ENCODE data around the gene ZNF202. TPM values are rescaled to one million over a fixed set of nuclear protein-coding genes. Genes with fewer than 3 reads are reported as not detected.

ZNF202 gene
- total RNA-seq, 1 donor from 2014 or later: 10.6 TPM

DNA sequence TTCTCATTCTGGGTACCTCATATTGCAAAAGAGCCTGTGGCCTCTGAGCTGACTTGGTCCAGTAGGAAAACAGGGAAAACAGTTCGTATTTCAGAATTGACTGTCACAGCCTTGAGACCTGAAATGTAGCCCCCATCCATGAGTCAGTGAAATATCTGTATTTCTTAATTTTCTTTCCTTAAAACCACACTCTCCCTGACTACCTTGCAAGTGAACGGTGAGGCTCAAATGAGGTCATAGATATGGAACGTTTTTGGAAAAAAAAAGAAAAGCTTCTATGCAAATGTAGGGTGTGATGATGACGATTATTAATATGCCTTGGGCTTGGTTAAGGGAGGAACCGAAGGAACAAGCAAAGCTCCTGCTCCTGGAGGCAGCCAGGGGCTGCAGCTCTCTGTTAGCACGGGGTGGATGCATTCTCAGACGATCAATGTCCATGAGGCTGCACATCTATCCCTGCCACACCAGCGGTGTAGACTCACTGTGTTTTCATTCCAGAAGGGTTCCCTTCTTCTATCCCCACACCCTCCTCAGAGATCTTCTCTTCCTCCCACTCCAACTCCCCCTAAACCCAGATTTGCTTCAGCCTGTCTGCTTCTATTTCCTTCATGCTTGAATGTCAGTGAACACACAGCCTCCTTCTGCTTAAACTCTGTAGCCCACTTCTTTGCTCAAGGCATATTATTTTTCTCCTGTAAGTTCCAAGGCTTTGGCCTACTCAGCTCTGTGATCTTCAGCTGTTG lies 57.9 kb downstream of the ZNF202 start:
- Histone ChIP-seq H3K9me3 (no peaks in the 10 kb centered on the region), H3K27ac (no peak overlapping the region), H3K27me3 (ENCODE audit: low read depth) (peaks cover 10% of the 10 kb centered on the region), H3K4me3 (no peak overlapping the region), H3K4me1 (no peaks in the 10 kb centered on the region), H3K36me3 (no peaks in the 10 kb centered on the region)
- ATAC-seq (no peak), DNase-seq (no peak)
- TF ChIP-seq, protein P1, sequence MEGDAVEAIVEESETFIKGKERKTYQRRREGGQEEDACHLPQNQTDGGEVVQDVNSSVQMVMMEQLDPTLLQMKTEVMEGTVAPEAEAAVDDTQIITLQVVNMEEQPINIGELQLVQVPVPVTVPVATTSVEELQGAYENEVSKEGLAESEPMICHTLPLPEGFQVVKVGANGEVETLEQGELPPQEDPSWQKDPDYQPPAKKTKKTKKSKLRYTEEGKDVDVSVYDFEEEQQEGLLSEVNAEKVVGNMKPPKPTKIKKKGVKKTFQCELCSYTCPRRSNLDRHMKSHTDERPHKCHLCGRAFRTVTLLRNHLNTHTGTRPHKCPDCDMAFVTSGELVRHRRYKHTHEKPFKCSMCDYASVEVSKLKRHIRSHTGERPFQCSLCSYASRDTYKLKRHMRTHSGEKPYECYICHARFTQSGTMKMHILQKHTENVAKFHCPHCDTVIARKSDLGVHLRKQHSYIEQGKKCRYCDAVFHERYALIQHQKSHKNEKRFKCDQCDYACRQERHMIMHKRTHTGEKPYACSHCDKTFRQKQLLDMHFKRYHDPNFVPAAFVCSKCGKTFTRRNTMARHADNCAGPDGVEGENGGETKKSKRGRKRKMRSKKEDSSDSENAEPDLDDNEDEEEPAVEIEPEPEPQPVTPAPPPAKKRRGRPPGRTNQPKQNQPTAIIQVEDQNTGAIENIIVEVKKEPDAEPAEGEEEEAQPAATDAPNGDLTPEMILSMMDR (IDR thresholded peaks at IDR 0.05): no peak
- intact Hi-C loops (cut with DNase I): no loop called here

DNA sequence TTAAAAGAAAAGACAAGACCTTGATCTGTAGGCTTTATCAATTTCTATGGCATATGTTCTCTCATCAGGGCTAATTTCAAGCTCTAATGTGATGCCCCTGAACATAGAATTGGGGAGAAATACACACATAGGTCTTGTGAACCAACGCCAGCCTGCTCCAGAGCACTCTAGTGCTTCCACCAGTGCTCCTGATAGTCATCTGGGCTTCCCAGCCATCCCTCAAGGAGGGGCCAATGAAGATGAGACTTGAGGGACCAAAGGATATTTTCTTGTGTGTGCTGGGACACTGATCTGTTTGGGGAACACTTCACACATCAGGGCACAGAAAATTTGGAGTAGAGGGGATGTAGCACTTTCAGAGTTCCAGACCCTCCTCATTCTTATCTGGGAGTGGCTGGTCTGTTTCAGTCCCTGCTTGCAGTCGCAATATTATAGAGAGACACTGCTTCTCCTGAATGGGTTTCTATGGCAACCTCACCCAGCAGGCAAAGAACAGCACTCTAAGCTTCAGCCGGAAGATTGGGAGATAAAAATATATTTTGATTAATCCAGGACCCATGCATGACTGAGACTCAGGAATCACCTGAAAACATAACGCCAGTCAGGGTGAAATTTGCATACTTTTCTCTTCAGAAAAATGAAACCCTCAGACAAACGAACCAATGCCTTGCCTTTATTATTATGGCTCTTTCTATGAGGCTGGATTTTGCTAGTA lies 58.6 kb downstream of the ZNF202 start:
- Histone ChIP-seq H3K4me1 (no peaks in the 10 kb centered on the region), H3K27me3 (ENCODE audit: low read depth) (peaks cover 5% of the 10 kb centered on the region), H3K27ac (no peak overlapping the region), H3K4me3 (no peak overlapping the region), H3K9me3 (no peaks in the 10 kb centered on the region), H3K36me3 (no peaks in the 10 kb centered on the region)
- no peak for ATAC-seq
- intact Hi-C loops (cut with DNase I): no loop called here
- TF ChIP-seq, protein P1 (IDR thresholded peaks at IDR 0.05): no peak
- no peak for DNase-seq

DNA sequence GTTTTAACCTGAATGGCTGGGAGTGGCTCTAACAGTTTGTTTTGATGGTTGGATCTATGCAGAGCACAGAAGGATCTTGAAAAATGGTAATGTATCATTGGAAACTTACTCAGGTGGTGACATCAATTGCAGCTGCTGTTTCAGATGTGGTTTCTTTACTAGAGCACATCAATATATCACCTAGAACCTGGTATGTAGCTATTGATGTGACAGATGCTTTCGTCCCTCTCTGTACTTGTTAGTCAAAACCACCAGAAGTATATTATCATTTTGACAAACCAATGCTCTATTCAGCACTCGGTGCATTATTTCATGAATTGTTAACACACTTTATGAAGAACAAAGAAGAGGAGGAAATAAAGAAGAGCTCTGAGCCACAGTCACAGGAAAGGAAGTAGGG lies 60.4 kb downstream of the ZNF202 start:
- Histone ChIP-seq H3K27me3 (ENCODE audit: low read depth) (peaks cover 2% of the 10 kb centered on the region), H3K4me1 (no peaks in the 10 kb centered on the region), H3K36me3 (no peaks in the 10 kb centered on the region), H3K9me3 (no peaks in the 10 kb centered on the region), H3K4me3 (no peak overlapping the region), H3K27ac (no peak overlapping the region)
- no peak for DNase-seq
- intact Hi-C loops (cut with DNase I): no loop called here
- ATAC-seq: no peak
- TF ChIP-seq, protein P1 (IDR thresholded peaks at IDR 0.05): no peak

DNA sequence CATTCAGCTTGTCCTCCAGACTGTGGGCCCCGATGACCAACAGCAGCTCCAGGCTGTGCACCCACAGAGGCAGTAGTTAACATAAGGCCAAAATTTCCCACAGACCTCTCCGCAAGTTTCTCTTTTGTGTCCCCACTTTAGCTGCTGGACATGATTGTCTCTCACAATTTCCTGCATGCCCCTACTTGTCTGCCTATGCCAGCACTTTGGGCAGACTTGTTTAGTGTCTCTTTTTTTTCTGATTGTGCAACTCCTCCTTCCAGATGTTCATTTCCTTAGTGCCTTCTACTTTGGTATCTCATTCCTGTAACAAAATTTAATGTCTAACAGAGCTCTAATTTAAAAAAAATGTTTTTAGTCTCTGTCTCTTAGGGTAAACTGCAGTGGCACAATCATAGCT lies 63.2 kb downstream of the ZNF202 start:
- ATAC-seq (no peak), DNase-seq (no peak)
- H3K9me3 ChIP-seq: no peaks in the 10 kb centered on the region
- no peak overlapping the region for H3K27ac ChIP-seq
- no peaks in the 10 kb centered on the region for H3K36me3 ChIP-seq
- peaks cover 6% of the 10 kb centered on the region for H3K27me3 ChIP-seq (ENCODE audit: low read depth)
- intact Hi-C loops (cut with DNase I): no loop called here
- TF ChIP-seq, protein P1 (IDR thresholded peaks at IDR 0.05): no peak
- no peaks in the 10 kb centered on the region for H3K4me1 ChIP-seq
- no peak overlapping the region for H3K4me3 ChIP-seq

DNA sequence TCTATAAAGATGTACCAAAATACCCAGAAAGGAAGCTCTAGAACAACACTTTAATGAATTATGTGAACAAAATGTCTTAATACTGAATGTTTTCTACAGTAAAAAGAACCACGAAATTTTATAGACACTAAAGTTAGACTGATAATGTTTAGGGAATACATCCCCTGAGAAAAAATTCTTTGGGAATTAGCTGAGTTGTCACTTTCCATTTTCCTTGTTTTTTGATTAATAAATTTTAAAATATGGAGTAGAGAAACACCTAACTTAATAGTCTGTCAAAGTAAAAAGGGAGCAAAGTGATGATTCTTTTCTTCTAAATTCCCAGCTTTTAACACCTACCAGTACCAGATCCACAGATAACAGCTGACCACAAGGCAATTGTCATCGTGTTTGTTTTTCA lies 64.0 kb downstream of the ZNF202 start:
- Histone ChIP-seq H3K4me1 (no peaks in the 10 kb centered on the region), H3K36me3 (no peaks in the 10 kb centered on the region), H3K27me3 (ENCODE audit: low read depth) (peaks cover 6% of the 10 kb centered on the region), H3K9me3 (no peaks in the 10 kb centered on the region), H3K27ac (no peak overlapping the region), H3K4me3 (no peak overlapping the region)
- DNase-seq (no peak), ATAC-seq (no peak)
- TF ChIP-seq, protein P1 (IDR thresholded peaks at IDR 0.05): no peak
- intact Hi-C loops (cut with DNase I): no loop called here
